ENCODE data around the gene PCGF3.

DNA sequence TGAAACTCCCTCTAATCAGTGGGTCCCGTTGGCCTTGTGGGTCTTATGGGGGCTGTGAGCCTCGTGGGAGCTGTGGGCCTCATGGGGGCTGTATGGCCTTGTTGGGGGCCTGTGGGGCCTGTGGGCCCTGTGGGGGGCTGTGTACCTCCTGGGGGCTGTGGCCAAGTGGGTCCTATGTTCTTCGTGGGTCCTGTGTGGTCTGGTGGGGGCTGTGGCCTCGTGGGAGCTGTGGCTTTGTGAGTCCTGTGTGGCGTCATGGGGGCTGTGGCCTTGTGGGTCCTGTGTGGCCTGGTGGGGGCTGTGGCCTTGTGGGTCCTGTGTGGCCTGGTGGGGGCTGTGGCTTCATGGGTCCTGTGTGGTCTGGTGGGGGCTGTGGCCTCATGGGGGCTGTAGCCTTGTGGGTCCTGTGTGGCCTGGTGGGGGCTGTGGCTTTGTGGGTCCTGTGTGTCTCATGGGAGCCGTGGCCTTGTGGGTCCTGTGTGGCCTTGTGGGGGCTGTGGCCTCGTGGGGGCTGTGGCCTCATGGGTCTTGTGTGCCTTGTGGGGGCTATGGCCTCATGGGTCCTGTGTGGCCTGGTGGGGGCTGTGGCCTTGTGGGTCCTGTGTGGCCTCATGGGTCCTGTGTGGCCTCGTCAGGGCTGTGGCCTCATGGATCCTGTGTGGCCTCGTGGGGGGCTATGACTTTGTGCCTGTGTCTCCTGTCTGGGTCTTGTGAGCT lies 7.4 kb downstream of the PCGF3 start:
- TF ChIP-seq, protein P1, sequence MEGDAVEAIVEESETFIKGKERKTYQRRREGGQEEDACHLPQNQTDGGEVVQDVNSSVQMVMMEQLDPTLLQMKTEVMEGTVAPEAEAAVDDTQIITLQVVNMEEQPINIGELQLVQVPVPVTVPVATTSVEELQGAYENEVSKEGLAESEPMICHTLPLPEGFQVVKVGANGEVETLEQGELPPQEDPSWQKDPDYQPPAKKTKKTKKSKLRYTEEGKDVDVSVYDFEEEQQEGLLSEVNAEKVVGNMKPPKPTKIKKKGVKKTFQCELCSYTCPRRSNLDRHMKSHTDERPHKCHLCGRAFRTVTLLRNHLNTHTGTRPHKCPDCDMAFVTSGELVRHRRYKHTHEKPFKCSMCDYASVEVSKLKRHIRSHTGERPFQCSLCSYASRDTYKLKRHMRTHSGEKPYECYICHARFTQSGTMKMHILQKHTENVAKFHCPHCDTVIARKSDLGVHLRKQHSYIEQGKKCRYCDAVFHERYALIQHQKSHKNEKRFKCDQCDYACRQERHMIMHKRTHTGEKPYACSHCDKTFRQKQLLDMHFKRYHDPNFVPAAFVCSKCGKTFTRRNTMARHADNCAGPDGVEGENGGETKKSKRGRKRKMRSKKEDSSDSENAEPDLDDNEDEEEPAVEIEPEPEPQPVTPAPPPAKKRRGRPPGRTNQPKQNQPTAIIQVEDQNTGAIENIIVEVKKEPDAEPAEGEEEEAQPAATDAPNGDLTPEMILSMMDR (IDR thresholded peaks at IDR 0.05), result no peak
- TF ChIP-seq POLR2A (IDR thresholded peaks at IDR 0.05), result no peak
